HG02943 (cell line): ENCODE data around the gene PRR22.
"Not testable (repeated sequence)": the region's sequence is repeated elsewhere in the genome, so short reads cannot be mapped to it uniquely, and the experiment has no call there.

ENCODE experiments used
- ATAC-seq: cut with Tn5 transposase; IDR thresholded peaks from one replicate; pipeline ENCODE4 v1.9.1; 2021; ENCODE audit warnings: mild to moderate bottlenecking, low read depth, moderate library complexity; ENCODE audit not compliant: unreplicated experiment

Gene PRR22

GRCh38 chr19:5765220-5765619, 19.3 kb downstream of the PRR22 start:
- ATAC-seq, result no peak

GRCh38 chr19:5762608-5763217, 21.8 kb downstream of the PRR22 start:
- ATAC-seq, result no peak

- no peak for ATAC-seq
Observed at GRCh38 chr19:5753743-5754142, 30.8 kb downstream of the PRR22 start.

GRCh38 chr19:5751709-5752108, 32.8 kb downstream of the PRR22 start:
- no peak for ATAC-seq

- ATAC-seq, result no peak
Observed at GRCh38 chr19:5749505-5749904, 35.0 kb downstream of the PRR22 start.

GRCh38 chr19:5748920-5749319, 35.6 kb downstream of the PRR22 start:
- ATAC-seq, result not testable (repeated sequence)

- ATAC-seq, result not testable (repeated sequence)
Observed at GRCh38 chr19:5744999-5745398, 39.5 kb downstream of the PRR22 start.

- no peak for ATAC-seq
Observed at GRCh38 chr19:5743630-5744029, 40.9 kb downstream of the PRR22 start.

- no peak for ATAC-seq
Observed at GRCh38 chr19:5742051-5742450, 42.5 kb downstream of the PRR22 start.

GRCh38 chr19:5738423-5738822, 46.1 kb downstream of the PRR22 start:
- ATAC-seq, result no peak

GRCh38 chr19:5733172-5733571, 51.4 kb downstream of the PRR22 start:
- not testable (repeated sequence) for ATAC-seq
